HG03521 (cell line): Measurements from ENCODE around the gene GSAP.

ENCODE experiments used
- ATAC-seq: cut with Tn5 transposase; IDR thresholded peaks from one replicate; pipeline ENCODE4 v1.9.1; 2021; ENCODE audit warnings: mild to moderate bottlenecking, moderate library complexity; ENCODE audit not compliant: unreplicated experiment

Gene GSAP

GRCh38 chr7:77329466-77330168 is 86.5 kb downstream of the GSAP start:
- ATAC-seq: no peak

GRCh38 chr7:77328669-77329068 is 87.5 kb downstream of the GSAP start:
- ATAC-seq: no peak

GRCh38 chr7:77327932-77328628 is 88.1 kb downstream of the GSAP start:
- ATAC-seq: no peak

GRCh38 chr7:77327067-77327931 is 88.8 kb downstream of the GSAP start:
- ATAC-seq: no peak

- no peak for ATAC-seq
Observed at GRCh38 chr7:77326131-77326530, 90.0 kb downstream of the GSAP start.

- no peak for ATAC-seq
Observed at GRCh38 chr7:77321300-77321699, 94.8 kb downstream of the GSAP start.

- ATAC-seq: no peak
Observed at GRCh38 chr7:77320714-77321113, 95.4 kb downstream of the GSAP start.

GRCh38 chr7:77320137-77320536 is 96.0 kb downstream of the GSAP start:
- no peak for ATAC-seq

GRCh38 chr7:77318019-77318418 is 98.1 kb downstream of the GSAP start:
- no peak for ATAC-seq

GRCh38 chr7:77316219-77316978 is 99.8 kb downstream of the GSAP start:
- ATAC-seq: no peak

- no peak for ATAC-seq
Observed at GRCh38 chr7:77315182-77315591, 101.0 kb downstream of the GSAP start.

GRCh38 chr7:77313876-77314480 is 102.2 kb downstream of the GSAP start:
- ATAC-seq: no peak

GRCh38 chr7:77313085-77313484 is 103.1 kb downstream of the GSAP start:
- ATAC-seq: no peak

GRCh38 chr7:77310982-77311381 is 105.2 kb downstream of the GSAP start:
- ATAC-seq: no peak

GRCh38 chr7:77309714-77310220 is 106.4 kb downstream of the GSAP start:
- no peak for ATAC-seq

GRCh38 chr7:77308792-77309191 is 107.4 kb downstream of the GSAP start:
- no peak for ATAC-seq

- ATAC-seq: no peak
Observed at GRCh38 chr7:77306231-77307067, 109.7 kb downstream of the GSAP start.

- no peak for ATAC-seq
Observed at GRCh38 chr7:77295549-77295948, 120.6 kb downstream of the GSAP start.

- ATAC-seq: no peak
Observed at GRCh38 chr7:77293046-77293445, 123.1 kb downstream of the GSAP start.
